ENCODE results near the gene GDAP1L1. TPM values are rescaled to one million over a fixed set of nuclear protein-coding genes. Genes with fewer than 3 reads are reported as not detected.

GDAP1L1 gene
- total and polyA plus RNA-seq, 2 donors (not counting 3 experiments of a cell fraction or from before 2014, with no cell fraction given), result not detected

GRCh38 chr20:44210406-44211176 lies 36.5 kb upstream of the GDAP1L1 start, which contains the start of gene OSER1:
Gene OSER1, minus strand, starts transcription at chr20:44210771. Its CDS starts 3,814 bp downstream, at chr20:44206957.
- Histone ChIP-seq H3K9me3 (replicated peaks; ENCODE audit: control insufficient read depth, insufficient read depth, low read length) (no peaks in the 10 kb centered on the region), H3K4me2 (ENCODE audit: insufficient read depth, low read length) (peak within 1 kb of the TSS; percentile 82), H2AFZ (ENCODE audit: low read depth, low read length) (peak within 1 kb of the TSS; percentile 80), H3K4me3 (replicated peaks in 1 of 3; ENCODE audit: insufficient read depth in 1 of 3, low read depth in 1 of 3, low read length in 3 of 3) (peak within 1 kb of the TSS; percentile 61 to 84 (median 79)), H4K20me1 (replicated peaks; ENCODE audit: control insufficient read depth, extremely low read depth, insufficient read depth, low read length) (peaks cover 4% of the 10 kb centered on the region), H3K36me3 (ENCODE audit: control insufficient read depth in 2 of 2, extremely low read depth in 1 of 2, insufficient read depth in 2 of 2, low read length in 2 of 2) (peaks cover 0 to 4% of the 10 kb centered on the region in 2 experiments), H3K9ac (replicated peaks; ENCODE audit: extremely low read depth, insufficient read depth, low read length) (peak within 1 kb of the TSS; percentile 95), H3K27me3 (ENCODE audit: control insufficient read depth in 2 of 2, insufficient read depth in 2 of 2, low read length in 2 of 2) (no peaks in the 10 kb centered on the region), H3K27ac (ENCODE audit: insufficient read depth, low read depth, low read length) (peak within 1 kb of the TSS; percentile 87), H3K79me2 (ENCODE audit: control insufficient read depth, insufficient read depth, low read length) (peaks cover 42% of the 10 kb centered on the region), H3K4me1 (ENCODE audit: control insufficient read depth, extremely low read depth, insufficient read depth, low read length) (peaks cover 27% of the 10 kb centered on the region), H3K9me1 (replicated peaks; ENCODE audit: control insufficient read depth, extremely low read depth, insufficient read depth, low read length) (no peaks in the 10 kb centered on the region)
- DNase-seq (ENCODE audit: low read depth, low spot score) (peak; percentile 98), FAIRE-seq (peak; percentile 94)
- intact Hi-C loops (cut with micrococcal nuclease) (loop anchor here (2.0 to 10.0 kb wide), 3 partner anchors 256 to 482 kb away; partner anchors contain the start of gene SERINC3), dilution Hi-C loops (cut with MboI; ENCODE audit: extremely low pct_ligation_motif_present, low sequenced_read_pairs) (no loop called here)
- TF ChIP-seq POLR2AphosphoS5 (IDR thresholded peaks at IDR 0.05; ENCODE audit: insufficient read depth, low read depth, low read length) (peak; percentile 90), EZH2 (IDR thresholded peaks at IDR 0.05; ENCODE audit: borderline replicate concordance, low read depth, low read length, severe bottlenecking) (no peak), POLR2A (IDR thresholded peaks at IDR 0.05; ENCODE audit: low read depth, low read length) (peak; percentile 88), FOS (IDR thresholded peaks at IDR 0.05; ENCODE audit: borderline replicate concordance, insufficient read depth, low read length) (no peak), MYC (IDR thresholded peaks at IDR 0.05; ENCODE audit: low read depth, low read length) (no peak), JUN (IDR thresholded peaks at IDR 0.05; ENCODE audit: borderline replicate concordance, insufficient read depth, insufficient read length, low read depth) (peak; percentile 51), CTCF (IDR thresholded peaks at IDR 0.05; ENCODE audit: extremely low read depth in 1 of 2, insufficient read depth in 1 of 2, low read depth in 1 of 2, low read length in 2 of 2) (no peak), GATA2 (IDR thresholded peaks at IDR 0.05; ENCODE audit: insufficient read depth, insufficient read length, low read depth, low read length) (no peak), MAX (IDR thresholded peaks at IDR 0.05; ENCODE audit: insufficient read depth, insufficient read length) (peak; percentile 96)
- BruUV-seq (replicated peaks), result no TSS peak
- ChIA-PET POLR2A (interaction anchor here (0.6 kb wide), 1 partner anchor 752 kb away, joined by 3 read pairs; no protein-coding TSS in a partner anchor), CTCF (interaction anchor here (1.2 to 1.4 kb wide), 3 partner anchors 20 to 100 kb away, joined by 3 to 7 read pairs (median 4); partner anchors contain the start of gene FITM2)
